GM12873 (cell line): ENCODE measurements around the gene SFMBT2.

ENCODE experiments used
- TF ChIP-seq, protein P1 (sequence below): IDR thresholded peaks from 2 replicates; pipeline ENCODE4 v1.5.1; 2012; ENCODE audit warnings: low read depth, mild to moderate bottlenecking, moderate library complexity, low read length, control low read depth; ENCODE audit not compliant: insufficient read depth; ENCODE audit errors: missing control alignments

The SFMBT2 gene

GRCh38 chr10:7339510-7339909, 71.3 kb downstream of the SFMBT2 start:
- TF ChIP-seq, protein P1, sequence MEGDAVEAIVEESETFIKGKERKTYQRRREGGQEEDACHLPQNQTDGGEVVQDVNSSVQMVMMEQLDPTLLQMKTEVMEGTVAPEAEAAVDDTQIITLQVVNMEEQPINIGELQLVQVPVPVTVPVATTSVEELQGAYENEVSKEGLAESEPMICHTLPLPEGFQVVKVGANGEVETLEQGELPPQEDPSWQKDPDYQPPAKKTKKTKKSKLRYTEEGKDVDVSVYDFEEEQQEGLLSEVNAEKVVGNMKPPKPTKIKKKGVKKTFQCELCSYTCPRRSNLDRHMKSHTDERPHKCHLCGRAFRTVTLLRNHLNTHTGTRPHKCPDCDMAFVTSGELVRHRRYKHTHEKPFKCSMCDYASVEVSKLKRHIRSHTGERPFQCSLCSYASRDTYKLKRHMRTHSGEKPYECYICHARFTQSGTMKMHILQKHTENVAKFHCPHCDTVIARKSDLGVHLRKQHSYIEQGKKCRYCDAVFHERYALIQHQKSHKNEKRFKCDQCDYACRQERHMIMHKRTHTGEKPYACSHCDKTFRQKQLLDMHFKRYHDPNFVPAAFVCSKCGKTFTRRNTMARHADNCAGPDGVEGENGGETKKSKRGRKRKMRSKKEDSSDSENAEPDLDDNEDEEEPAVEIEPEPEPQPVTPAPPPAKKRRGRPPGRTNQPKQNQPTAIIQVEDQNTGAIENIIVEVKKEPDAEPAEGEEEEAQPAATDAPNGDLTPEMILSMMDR, result no peak

DNA sequence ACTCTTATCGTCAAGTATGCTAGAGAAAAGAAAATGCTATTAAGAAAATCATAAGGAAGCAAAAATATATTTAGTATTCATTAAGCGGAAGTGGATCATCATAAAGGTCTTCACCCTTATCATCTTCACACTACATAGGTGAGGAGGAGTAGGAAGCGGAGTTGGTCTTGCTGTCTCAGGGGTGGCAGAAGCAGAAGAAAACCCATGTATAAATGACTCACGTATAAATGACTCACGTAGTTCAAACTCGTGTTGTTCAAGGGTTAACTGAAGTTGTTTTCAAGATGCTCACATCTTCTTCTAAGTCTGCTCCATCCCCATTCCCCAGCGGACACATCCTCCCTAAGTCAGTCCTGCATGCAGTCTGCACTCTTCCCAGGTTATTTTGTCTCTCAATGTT, 72.4 kb downstream of the SFMBT2 start:
- TF ChIP-seq, protein P1, result no peak

- TF ChIP-seq, protein P1, result no peak
Observed at GRCh38 chr10:7337431-7338171, 73.2 kb downstream of the SFMBT2 start.

GRCh38 chr10:7335977-7336376, 74.9 kb downstream of the SFMBT2 start:
- TF ChIP-seq, protein P1, result no peak

DNA sequence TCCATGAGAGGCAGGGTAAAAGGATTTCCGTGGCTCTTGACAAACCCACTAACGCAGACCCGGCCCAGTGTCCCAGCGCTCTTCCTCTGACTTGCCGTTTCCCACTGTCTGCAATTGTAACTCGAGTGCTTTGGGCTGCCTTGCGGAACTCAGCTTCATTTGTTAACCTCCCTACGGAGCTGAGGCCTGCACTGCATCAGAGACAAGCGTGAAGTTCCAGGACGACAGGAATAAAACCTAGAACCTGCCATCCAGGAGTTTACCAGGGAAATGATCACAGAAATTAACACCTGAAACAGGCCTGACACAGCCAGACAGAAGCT, 76.2 kb downstream of the SFMBT2 start:
- TF ChIP-seq, protein P1, result no peak

- TF ChIP-seq, protein P1, result no peak
Observed at GRCh38 chr10:7333961-7334641, 76.7 kb downstream of the SFMBT2 start.

DNA sequence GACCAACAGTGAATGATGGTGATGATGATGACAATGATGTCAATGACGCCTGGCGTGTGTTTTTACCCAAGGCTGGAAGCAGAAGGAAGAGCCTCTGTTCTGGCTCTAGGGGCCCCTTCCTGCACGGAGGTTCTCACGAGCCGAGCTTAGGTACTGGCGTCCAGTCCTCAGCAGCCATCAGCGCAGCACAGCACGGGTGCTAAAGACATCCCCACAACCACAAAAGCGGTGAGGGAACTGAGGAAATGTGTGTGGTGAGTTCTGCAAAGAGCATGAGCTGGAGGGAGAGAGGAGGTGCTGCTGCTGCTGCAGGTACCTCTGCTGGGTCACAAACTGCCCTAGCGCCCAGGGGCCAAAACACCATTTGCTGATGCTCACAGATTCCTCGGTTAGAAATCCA, 81.6 kb downstream of the SFMBT2 start:
- TF ChIP-seq, protein P1, result no peak
